Central memory CD4-positive, alpha-beta T cell (primary cell): ENCODE data around the gene HADH.

Experiments used
- DNase-seq: peaks from one replicate; pipeline ENCODE4 v3.0.0; 2022

Gene HADH

DNA sequence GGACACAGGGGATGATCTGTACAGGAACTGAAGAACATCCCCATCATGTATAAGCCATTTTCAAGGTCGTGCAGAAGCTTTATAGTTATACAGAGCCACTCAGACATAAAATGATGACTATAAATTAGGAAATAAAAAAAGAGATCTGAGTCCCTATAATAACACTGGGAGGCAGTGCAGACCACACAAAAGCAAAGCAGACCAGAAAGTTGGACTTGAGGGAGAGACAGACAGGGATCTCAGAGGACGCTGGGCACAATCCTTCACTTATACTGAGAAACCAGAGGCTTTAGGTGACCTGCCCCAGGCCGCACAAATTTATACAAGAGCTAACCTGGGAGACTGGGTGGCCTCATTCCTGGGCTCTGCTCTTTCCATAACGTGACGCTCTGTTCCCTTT is 70.5 kb downstream of the HADH start:
- DNase-seq: no peak

DNA sequence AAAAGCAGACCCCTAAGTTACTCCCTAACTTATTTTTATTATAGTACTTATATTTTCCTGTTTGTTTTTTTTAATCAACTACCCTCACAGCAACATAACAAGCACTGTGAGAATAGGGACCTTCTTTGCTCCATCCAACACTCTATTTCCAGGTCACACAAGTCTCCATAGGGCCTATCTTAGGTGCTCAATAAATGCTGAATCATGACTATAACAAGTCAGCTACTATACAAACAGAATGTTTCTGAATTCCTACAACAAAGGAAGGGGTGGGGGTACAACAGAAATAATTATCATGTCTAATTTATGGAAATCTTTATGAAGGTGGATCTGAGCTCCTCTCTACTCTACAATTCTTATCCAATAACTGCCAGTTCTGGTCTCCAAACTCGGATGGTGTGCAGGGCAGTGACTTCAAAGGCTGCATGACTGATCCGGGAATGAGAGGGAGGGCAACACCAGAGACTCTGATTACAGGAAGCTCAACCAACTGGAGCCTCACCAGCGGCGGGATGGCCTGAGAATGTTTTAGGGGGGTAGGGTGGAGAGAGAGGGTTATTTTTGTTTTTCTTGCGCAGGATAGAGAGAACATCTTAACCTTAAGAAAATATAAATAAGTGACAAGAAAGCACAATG is 71.1 kb downstream of the HADH start:
- DNase-seq: no peak

DNA sequence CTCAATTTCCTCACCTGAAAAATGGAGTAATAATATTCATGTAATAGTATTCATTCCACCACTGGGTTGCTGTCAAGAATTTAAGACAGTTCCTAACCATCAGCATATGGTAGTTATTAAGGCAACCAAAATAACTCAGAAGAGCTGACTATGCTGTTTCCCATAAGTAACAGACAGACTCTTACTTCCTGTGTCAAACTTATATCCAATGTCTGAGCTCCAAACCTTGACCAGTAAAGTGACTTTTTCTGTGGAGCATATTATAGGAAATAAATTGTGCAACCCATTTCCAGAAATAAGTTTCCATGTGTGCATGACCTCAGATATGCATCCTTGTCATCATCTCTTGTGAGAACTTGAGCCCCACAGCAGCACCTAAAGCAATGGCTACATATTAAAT is 78.8 kb downstream of the HADH start:
- no peak for DNase-seq

DNA sequence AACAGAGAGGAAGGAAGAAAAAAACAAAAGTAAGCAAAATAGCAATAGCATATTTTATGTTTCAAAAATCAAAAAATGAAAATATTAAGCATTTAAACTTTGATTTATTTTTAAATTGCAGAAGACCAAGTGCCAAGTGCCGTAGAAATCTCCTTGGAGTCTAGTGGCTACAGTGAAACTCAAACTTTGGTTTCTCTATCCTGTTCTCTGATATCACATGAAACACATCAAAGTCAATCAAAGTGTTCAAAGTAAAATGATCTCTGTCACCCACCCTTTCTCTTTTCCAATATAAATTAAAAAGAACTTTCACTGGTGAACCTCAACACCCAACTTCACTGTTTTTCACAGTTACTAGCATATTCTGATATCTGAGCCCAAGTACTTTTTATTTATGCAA is 81.1 kb downstream of the HADH start:
- no peak for DNase-seq

DNA sequence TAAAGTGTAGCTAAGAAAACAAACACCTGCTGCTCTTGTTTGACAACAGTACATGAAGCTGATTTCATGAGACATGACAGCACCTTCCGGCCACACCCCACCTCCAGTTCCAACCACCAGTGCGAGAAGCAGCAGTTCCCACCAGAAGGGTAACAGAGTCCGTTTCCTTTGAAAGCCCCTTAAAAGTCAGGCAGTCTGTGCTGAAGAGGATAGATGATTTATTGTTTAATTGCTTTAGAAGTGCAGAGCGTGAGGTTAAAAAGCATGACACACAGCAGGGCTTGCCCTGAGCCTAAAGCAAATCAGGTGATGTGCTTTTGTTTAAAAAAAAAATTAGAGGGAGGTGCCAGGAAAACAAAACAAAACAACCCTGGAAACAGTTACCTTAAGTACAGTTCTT is 82.6 kb downstream of the HADH start:
- peak; percentile 71 for DNase-seq

DNA sequence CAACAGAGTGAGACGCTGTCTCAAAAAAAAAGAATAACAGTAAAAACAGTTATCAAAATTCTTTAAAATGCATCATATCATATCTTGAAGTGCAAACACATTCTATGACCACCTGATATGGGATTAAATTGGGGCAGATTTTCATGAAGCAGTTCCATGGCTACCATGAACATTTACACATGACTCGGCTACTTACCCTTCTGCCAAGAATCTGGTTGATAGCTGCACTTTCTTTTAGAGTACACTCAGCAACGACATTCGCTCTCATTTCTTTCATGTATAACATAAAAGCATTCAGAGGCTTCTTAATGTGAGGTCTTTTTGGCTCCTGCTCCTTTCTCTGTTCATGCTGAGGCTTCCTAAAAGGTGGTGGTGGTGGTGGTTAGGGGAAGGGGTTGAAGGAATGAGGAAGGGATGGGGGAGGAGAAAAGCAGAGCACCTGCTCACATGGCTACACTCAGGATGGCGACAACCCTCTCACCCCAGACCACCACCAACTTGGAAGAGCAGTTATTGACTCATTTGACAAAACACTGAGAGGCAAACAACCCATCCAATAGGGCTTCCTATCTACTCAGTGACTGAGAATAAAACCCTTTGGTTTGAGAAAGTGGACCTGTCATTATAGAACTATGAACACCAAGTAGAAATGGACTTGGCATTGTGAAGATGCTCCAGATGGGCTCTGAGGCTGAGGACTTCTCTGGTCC is 88.5 kb downstream of the HADH start:
- no peak for DNase-seq

DNA sequence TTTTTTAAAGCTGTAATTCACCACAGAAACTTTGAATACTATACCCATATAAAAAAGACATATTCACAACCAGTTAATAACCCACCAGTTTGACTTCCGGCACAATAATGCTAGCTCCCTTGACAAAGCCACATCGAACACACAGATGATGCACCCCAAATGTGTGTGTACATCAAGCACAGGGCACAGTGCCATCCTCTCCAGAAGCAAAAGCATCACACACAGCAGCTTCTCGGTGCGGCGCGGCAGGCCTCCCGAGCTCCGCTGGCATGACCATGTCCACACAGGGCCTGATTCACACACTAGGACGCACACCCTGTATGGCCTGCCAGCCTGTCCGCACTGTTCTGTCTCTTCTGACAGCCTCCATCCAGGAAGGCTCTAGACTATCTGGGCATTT is 91.1 kb downstream of the HADH start:
- DNase-seq: peak; percentile 45

DNA sequence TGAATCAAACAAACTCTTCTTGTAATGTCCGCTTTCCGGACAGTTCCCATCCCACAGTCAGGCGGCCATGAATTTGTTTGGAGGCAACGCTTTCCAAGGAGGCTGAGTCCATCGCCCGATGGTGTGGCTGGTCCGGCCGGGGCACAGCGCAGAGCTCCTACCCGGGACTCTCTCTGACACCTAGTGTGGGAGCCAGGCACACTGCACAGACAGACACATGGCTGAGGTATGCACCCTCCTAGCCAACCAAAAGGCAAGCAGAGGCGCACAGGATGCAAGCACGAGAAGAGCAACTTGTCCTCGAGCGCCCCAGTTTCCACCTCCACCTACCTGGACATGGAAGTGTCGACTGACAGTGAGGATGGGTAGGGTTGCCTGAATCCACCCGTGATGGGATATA is 91.6 kb downstream of the HADH start:
- peak; percentile 3 for DNase-seq
